Measurements from ENCODE around the gene RRM2. TPM values are rescaled to one million over a fixed set of nuclear protein-coding genes. Genes with fewer than 3 reads are reported as not detected.

The RRM2 gene
- total RNA-seq, 1 donor from 2014 or later: 7.8 TPM

GRCh38 chr2:10161961-10162441 is 39.5 kb downstream of the RRM2 start:
- Histone ChIP-seq H3K36me3 (ENCODE audit: control insufficient read depth in 3 of 3, insufficient read depth in 3 of 3, low read length in 3 of 3) (no peaks in the 10 kb centered on the region), H3K27me3 (ENCODE audit: control insufficient read depth in 3 of 3, insufficient read depth in 3 of 3, low read length in 3 of 3) (peaks cover 0 to 3% (median 3%) of the 10 kb centered on the region in 3 donors), H3K9ac (ENCODE audit: low read depth in 1 of 3, low read length in 3 of 3) (no peak overlapping the region), H3K27ac (ENCODE audit: low read depth, low read length) (no peak overlapping the region), H3K4me1 (ENCODE audit: control insufficient read depth in 3 of 3, insufficient read depth in 3 of 3, low read length in 3 of 3) (no peaks in the 10 kb centered on the region), H3K4me3 (ENCODE audit: low read length in 3 of 3) (no peak overlapping the region), H3K9me3 (ENCODE audit: control insufficient read depth in 3 of 3, low read length in 3 of 3) (no peaks in the 10 kb centered on the region)

DNA sequence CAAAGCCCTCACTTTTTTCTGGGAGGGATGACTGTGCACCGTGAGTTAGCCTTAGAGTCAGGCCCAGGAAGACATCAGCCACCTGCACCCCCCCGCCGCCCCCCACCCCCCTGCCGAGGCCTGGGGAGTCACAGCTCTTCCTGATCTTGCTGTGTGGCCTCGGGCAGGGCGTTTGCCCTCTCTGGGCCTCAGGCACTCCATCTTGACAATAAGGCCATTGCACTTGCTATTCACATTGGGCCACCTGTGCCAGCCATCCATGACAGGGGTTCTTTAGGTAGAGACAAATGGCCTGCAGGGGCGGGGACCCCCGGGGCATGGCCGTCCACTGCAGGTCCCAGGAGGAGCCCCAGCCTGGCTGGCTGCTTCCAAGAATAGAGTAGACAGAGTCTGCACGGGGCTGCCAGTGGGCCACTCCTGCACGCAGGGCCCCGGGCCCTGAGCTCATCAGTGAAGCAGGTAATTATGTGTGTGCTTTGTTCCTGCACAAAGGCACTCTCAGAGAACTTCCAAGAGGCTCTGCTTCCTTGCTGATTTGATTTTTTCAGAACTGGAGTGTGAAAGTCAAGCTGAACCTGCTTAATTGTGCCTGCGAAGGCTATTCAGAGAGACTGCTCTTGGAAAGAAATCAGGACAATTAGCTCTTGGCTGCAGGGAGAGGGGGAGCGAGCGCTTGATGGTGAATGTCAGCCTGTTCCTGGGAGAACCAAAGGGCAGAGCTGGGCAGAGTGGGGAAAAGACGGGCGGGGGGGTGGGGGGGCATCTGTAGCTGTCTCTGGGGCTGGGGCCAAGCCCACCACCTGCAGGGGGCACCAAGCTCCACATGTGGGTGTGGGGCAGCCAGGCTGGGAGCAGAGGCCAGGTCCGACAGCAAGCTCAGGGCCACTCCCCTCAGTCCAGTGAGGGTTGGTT is 40.3 kb downstream of the RRM2 start:
- Histone ChIP-seq H3K27ac (ENCODE audit: low read depth, low read length) (no peak overlapping the region), H3K4me1 (ENCODE audit: control insufficient read depth in 3 of 3, insufficient read depth in 3 of 3, low read length in 3 of 3) (no peaks in the 10 kb centered on the region), H3K36me3 (ENCODE audit: control insufficient read depth in 3 of 3, insufficient read depth in 3 of 3, low read length in 3 of 3) (no peaks in the 10 kb centered on the region), H3K9me3 (ENCODE audit: control insufficient read depth in 3 of 3, low read length in 3 of 3) (no peaks in the 10 kb centered on the region), H3K4me3 (ENCODE audit: low read length in 3 of 3) (no peak overlapping the region), H3K9ac (ENCODE audit: low read depth in 1 of 3, low read length in 3 of 3) (no peak overlapping the region), H3K27me3 (ENCODE audit: control insufficient read depth in 3 of 3, insufficient read depth in 3 of 3, low read length in 3 of 3) (peaks cover 0 to 3% (median 3%) of the 10 kb centered on the region in 3 donors)

DNA sequence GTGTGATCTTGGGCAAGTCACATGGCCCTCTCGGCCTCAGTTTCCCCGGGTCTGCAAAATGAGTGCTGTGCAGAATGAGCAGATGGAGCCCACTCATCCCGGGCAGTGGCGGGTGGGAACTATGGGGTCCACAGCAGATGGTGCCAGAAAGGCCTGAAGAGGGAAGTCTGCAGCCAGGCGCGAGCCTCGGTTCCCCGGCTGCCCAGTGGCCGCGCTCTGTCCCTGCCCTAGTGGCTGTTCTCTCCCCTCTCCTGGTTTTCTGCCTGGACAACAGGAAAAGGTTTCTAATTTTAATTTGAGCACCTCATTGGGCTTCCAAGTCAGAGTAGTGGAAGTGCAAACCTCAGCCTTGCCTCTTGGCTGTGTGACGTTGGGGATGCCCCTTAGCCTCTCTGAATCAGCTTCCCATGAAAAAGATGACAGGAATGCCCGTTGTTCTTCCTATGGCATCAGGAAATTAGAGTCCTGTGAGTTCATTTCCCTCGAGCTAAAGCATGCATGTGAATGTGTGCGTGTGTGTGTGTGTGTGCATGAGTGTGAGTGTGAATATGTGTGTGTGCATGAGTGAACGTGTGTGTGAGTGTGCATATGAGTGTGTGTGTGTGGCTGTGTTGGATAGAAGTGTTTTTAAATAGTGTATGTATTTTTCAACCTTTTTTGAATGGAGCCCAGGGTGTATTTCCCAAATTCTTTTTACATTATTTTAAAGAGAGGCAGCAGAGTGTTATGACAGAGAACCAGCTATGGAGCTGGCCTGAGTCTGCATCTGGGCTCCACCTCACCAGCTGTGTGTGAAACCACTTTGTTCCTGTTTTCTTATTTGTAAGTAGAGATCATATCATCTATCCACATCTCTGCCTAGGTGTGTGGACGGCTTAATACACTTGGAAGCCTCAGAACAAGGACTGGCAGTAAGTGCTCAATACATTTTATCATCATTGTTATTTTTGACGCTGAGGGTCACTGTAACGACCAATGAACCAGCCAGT is 41.3 kb downstream of the RRM2 start:
- Histone ChIP-seq H3K27me3 (ENCODE audit: control insufficient read depth in 3 of 3, insufficient read depth in 3 of 3, low read length in 3 of 3) (peaks cover 0 to 3% (median 3%) of the 10 kb centered on the region in 3 donors), H3K4me1 (ENCODE audit: control insufficient read depth in 3 of 3, insufficient read depth in 3 of 3, low read length in 3 of 3) (no peaks in the 10 kb centered on the region), H3K9me3 (ENCODE audit: control insufficient read depth in 3 of 3, low read length in 3 of 3) (no peaks in the 10 kb centered on the region), H3K27ac (ENCODE audit: low read depth, low read length) (no peak overlapping the region), H3K4me3 (ENCODE audit: low read length in 3 of 3) (no peak overlapping the region), H3K36me3 (ENCODE audit: control insufficient read depth in 3 of 3, insufficient read depth in 3 of 3, low read length in 3 of 3) (no peaks in the 10 kb centered on the region), H3K9ac (ENCODE audit: low read depth in 1 of 3, low read length in 3 of 3) (no peak overlapping the region)

- H3K27me3 ChIP-seq (ENCODE audit: control insufficient read depth in 3 of 3, insufficient read depth in 3 of 3, low read length in 3 of 3): peaks cover 0 to 3% (median 3%) of the 10 kb centered on the region in 3 donors
- H3K36me3 ChIP-seq (ENCODE audit: control insufficient read depth in 3 of 3, insufficient read depth in 3 of 3, low read length in 3 of 3): no peaks in the 10 kb centered on the region
- no peaks in the 10 kb centered on the region for H3K4me1 ChIP-seq (ENCODE audit: control insufficient read depth in 3 of 3, insufficient read depth in 3 of 3, low read length in 3 of 3)
- no peak overlapping the region for H3K9ac ChIP-seq (ENCODE audit: low read depth in 1 of 3, low read length in 3 of 3)
- H3K27ac ChIP-seq (ENCODE audit: low read depth, low read length): no peak overlapping the region
- no peaks in the 10 kb centered on the region for H3K9me3 ChIP-seq (ENCODE audit: control insufficient read depth in 3 of 3, low read length in 3 of 3)
- no peak overlapping the region for H3K4me3 ChIP-seq (ENCODE audit: low read length in 3 of 3)
Measured at GRCh38 chr2:10164601-10165000, 42.1 kb downstream of the RRM2 start.

- Histone ChIP-seq H3K4me1 (ENCODE audit: control insufficient read depth in 3 of 3, insufficient read depth in 3 of 3, low read length in 3 of 3) (no peaks in the 10 kb centered on the region), H3K36me3 (ENCODE audit: control insufficient read depth in 3 of 3, insufficient read depth in 3 of 3, low read length in 3 of 3) (no peaks in the 10 kb centered on the region), H3K27me3 (ENCODE audit: control insufficient read depth in 3 of 3, insufficient read depth in 3 of 3, low read length in 3 of 3) (peaks cover 0 to 3% (median 3%) of the 10 kb centered on the region in 3 donors), H3K9ac (ENCODE audit: low read depth in 1 of 3, low read length in 3 of 3) (no peak overlapping the region), H3K4me3 (ENCODE audit: low read length in 3 of 3) (no peak overlapping the region), H3K27ac (ENCODE audit: low read depth, low read length) (no peak overlapping the region), H3K9me3 (ENCODE audit: control insufficient read depth in 3 of 3, low read length in 3 of 3) (no peaks in the 10 kb centered on the region)
Measured at GRCh38 chr2:10165282-10165681, 42.7 kb downstream of the RRM2 start.

GRCh38 chr2:10165861-10166675 is 43.5 kb downstream of the RRM2 start:
- no peak overlapping the region for H3K9ac ChIP-seq (ENCODE audit: low read depth in 1 of 3, low read length in 3 of 3)
- H3K4me1 ChIP-seq (ENCODE audit: control insufficient read depth in 3 of 3, insufficient read depth in 3 of 3, low read length in 3 of 3): no peaks in the 10 kb centered on the region

GRCh38 chr2:10166676-10167292 is 44.2 kb downstream of the RRM2 start:
- Histone ChIP-seq H3K27ac (ENCODE audit: low read depth, low read length) (no peak overlapping the region), H3K9me3 (ENCODE audit: control insufficient read depth in 3 of 3, low read length in 3 of 3) (no peaks in the 10 kb centered on the region), H3K4me1 (ENCODE audit: control insufficient read depth in 3 of 3, insufficient read depth in 3 of 3, low read length in 3 of 3) (no peaks in the 10 kb centered on the region), H3K9ac (ENCODE audit: low read depth in 1 of 3, low read length in 3 of 3) (no peak overlapping the region), H3K4me3 (ENCODE audit: low read length in 3 of 3) (no peak overlapping the region), H3K27me3 (ENCODE audit: control insufficient read depth in 3 of 3, insufficient read depth in 3 of 3, low read length in 3 of 3) (peaks cover 0 to 3% (median 0%) of the 10 kb centered on the region in 3 donors), H3K36me3 (ENCODE audit: control insufficient read depth in 3 of 3, insufficient read depth in 3 of 3, low read length in 3 of 3) (no peaks in the 10 kb centered on the region)

More at GRCh38 chr2:10165861-10166675, 43.5 kb downstream of the RRM2 start:
- no peaks in the 10 kb centered on the region for H3K9me3 ChIP-seq (ENCODE audit: control insufficient read depth in 3 of 3, low read length in 3 of 3)
- no peaks in the 10 kb centered on the region for H3K36me3 ChIP-seq (ENCODE audit: control insufficient read depth in 3 of 3, insufficient read depth in 3 of 3, low read length in 3 of 3)
- peaks cover 0 to 3% (median 3%) of the 10 kb centered on the region in 3 donors for H3K27me3 ChIP-seq (ENCODE audit: control insufficient read depth in 3 of 3, insufficient read depth in 3 of 3, low read length in 3 of 3)
- no peak overlapping the region for H3K27ac ChIP-seq (ENCODE audit: low read depth, low read length)
- H3K4me3 ChIP-seq (ENCODE audit: low read length in 3 of 3): no peak overlapping the region

- no peaks in the 10 kb centered on the region for H3K36me3 ChIP-seq (ENCODE audit: control insufficient read depth in 3 of 3, insufficient read depth in 3 of 3, low read length in 3 of 3)
- no peak overlapping the region for H3K27ac ChIP-seq (ENCODE audit: low read depth, low read length)
Measured at GRCh38 chr2:10167316-10167715, 44.8 kb downstream of the RRM2 start.

DNA sequence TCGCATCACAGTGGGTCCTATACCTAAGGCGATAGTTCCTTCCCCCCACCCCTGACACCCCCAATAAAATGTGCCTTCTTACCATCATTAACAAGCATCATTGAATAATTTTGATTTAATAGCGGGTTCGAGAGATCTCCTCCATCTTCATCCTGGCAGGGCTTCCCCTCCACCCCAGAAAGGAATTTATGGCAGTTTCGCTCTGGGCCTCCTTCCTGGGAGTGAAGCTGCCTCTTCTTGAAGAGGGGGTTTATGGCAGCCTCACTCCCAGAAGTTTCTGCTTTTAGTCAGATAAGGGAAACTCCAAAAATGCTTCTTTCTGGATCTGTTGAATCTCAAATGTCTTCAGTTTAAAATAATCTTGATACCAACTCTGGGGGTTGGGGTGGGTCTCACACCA is 45.7 kb downstream of the RRM2 start:
- Histone ChIP-seq H3K4me3 (ENCODE audit: low read length in 3 of 3) (no peak overlapping the region), H3K27me3 (ENCODE audit: control insufficient read depth in 3 of 3, insufficient read depth in 3 of 3, low read length in 3 of 3) (peaks cover 0 to 3% (median 0%) of the 10 kb centered on the region in 3 donors), H3K4me1 (ENCODE audit: control insufficient read depth in 3 of 3, insufficient read depth in 3 of 3, low read length in 3 of 3) (no peaks in the 10 kb centered on the region), H3K36me3 (ENCODE audit: control insufficient read depth in 3 of 3, insufficient read depth in 3 of 3, low read length in 3 of 3) (no peaks in the 10 kb centered on the region), H3K27ac (ENCODE audit: low read depth, low read length) (no peak overlapping the region), H3K9me3 (ENCODE audit: control insufficient read depth in 3 of 3, low read length in 3 of 3) (no peaks in the 10 kb centered on the region), H3K9ac (ENCODE audit: low read depth in 1 of 3, low read length in 3 of 3) (no peak overlapping the region)

More at GRCh38 chr2:10167316-10167715, 44.8 kb downstream of the RRM2 start:
- H3K9ac ChIP-seq (ENCODE audit: low read depth in 1 of 3, low read length in 3 of 3): no peak overlapping the region
- H3K4me1 ChIP-seq (ENCODE audit: control insufficient read depth in 3 of 3, insufficient read depth in 3 of 3, low read length in 3 of 3): no peaks in the 10 kb centered on the region
- H3K4me3 ChIP-seq (ENCODE audit: low read length in 3 of 3): no peak overlapping the region
- peaks cover 0 to 3% (median 0%) of the 10 kb centered on the region in 3 donors for H3K27me3 ChIP-seq (ENCODE audit: control insufficient read depth in 3 of 3, insufficient read depth in 3 of 3, low read length in 3 of 3)
- no peaks in the 10 kb centered on the region for H3K9me3 ChIP-seq (ENCODE audit: control insufficient read depth in 3 of 3, low read length in 3 of 3)
